ENCODE measurements around the gene HAO2. TPM values are rescaled to one million over a fixed set of nuclear protein-coding genes. Genes with fewer than 3 reads are reported as not detected.
"Not testable (repeated sequence)": the region's sequence is repeated elsewhere in the genome, so short reads cannot be mapped to it uniquely, and the experiment has no call there.

HAO2 gene
- total RNA-seq, 1 experiment from 2014 or later, result not detected

- Histone ChIP-seq H3K27ac (no peak overlapping the region), H3K27me3 (replicated peaks) (no peaks in the 10 kb centered on the region), H3K4me1 (replicated peaks) (peaks cover 22% of the 10 kb centered on the region), H3K4me3 (no peak overlapping the region), H3K36me3 (no peaks in the 10 kb centered on the region), H3K9me3 (replicated peaks) (no peaks in the 10 kb centered on the region)
- DNase-seq (ENCODE audit: low read depth in 1 of 2, low spot score in 2 of 2), result no peak
These were observed 6.8 kb downstream of the HAO2 start for GRCh38 chr1:119375366-119375765.

GRCh38 chr1:119376594-119376993 is 8.0 kb downstream of the HAO2 start:
- Histone ChIP-seq H3K27ac (no peak overlapping the region), H3K27me3 (replicated peaks) (no peaks in the 10 kb centered on the region), H3K9me3 (replicated peaks) (no peaks in the 10 kb centered on the region), H3K4me1 (replicated peaks) (peaks cover 22% of the 10 kb centered on the region), H3K4me3 (no peak overlapping the region), H3K36me3 (no peaks in the 10 kb centered on the region)
- DNase-seq (ENCODE audit: low read depth in 1 of 2, low spot score in 2 of 2), result no peak

- H3K4me1 ChIP-seq (replicated peaks), result peaks cover 22% of the 10 kb centered on the region
- H3K27me3 ChIP-seq (replicated peaks); DNase-seq (ENCODE audit: low read depth in 1 of 2, low spot score in 2 of 2); H3K9me3 ChIP-seq (replicated peaks); H3K4me3 ChIP-seq; H3K36me3 ChIP-seq; H3K27ac ChIP-seq: not testable (repeated sequence)
These were observed 9.0 kb downstream of the HAO2 start for GRCh38 chr1:119377594-119377993.

- Histone ChIP-seq H3K27ac (no peak overlapping the region), H3K4me1 (replicated peaks) (peaks cover 6% of the 10 kb centered on the region), H3K4me3 (no peak overlapping the region), H3K27me3 (replicated peaks) (no peaks in the 10 kb centered on the region), H3K9me3 (replicated peaks) (no peaks in the 10 kb centered on the region), H3K36me3 (no peaks in the 10 kb centered on the region)
- DNase-seq (ENCODE audit: low read depth in 1 of 2, low spot score in 2 of 2), result no peak
These were observed 10.5 kb downstream of the HAO2 start for GRCh38 chr1:119379117-119379516.

GRCh38 chr1:119380304-119380703 is 11.7 kb downstream of the HAO2 start:
- Histone ChIP-seq H3K4me3 (no peak overlapping the region), H3K4me1 (replicated peaks) (no peaks in the 10 kb centered on the region), H3K27me3 (replicated peaks) (no peaks in the 10 kb centered on the region), H3K27ac (no peak overlapping the region), H3K36me3 (no peaks in the 10 kb centered on the region), H3K9me3 (replicated peaks) (no peaks in the 10 kb centered on the region)
- no peak for DNase-seq (ENCODE audit: low read depth in 1 of 2, low spot score in 2 of 2)

- Histone ChIP-seq H3K27me3 (replicated peaks) (no peaks in the 10 kb centered on the region), H3K36me3 (no peaks in the 10 kb centered on the region), H3K4me1 (replicated peaks) (no peaks in the 10 kb centered on the region), H3K27ac (no peak overlapping the region), H3K4me3 (no peak overlapping the region), H3K9me3 (replicated peaks) (no peaks in the 10 kb centered on the region)
- no peak for DNase-seq (ENCODE audit: low read depth in 1 of 2, low spot score in 2 of 2)
These were observed 12.5 kb downstream of the HAO2 start for GRCh38 chr1:119380983-119381662.

GRCh38 chr1:119384591-119384990 is 16.0 kb downstream of the HAO2 start:
- Histone ChIP-seq H3K4me3 (no peak overlapping the region), H3K9me3 (replicated peaks) (no peaks in the 10 kb centered on the region), H3K36me3 (no peaks in the 10 kb centered on the region), H3K27me3 (replicated peaks) (no peaks in the 10 kb centered on the region), H3K27ac (no peak overlapping the region), H3K4me1 (replicated peaks) (no peaks in the 10 kb centered on the region)
- no peak for DNase-seq (ENCODE audit: low read depth in 1 of 2, low spot score in 2 of 2)

GRCh38 chr1:119385650-119386049 is 17.1 kb downstream of the HAO2 start:
- H3K36me3 ChIP-seq, result no peaks in the 10 kb centered on the region
- H3K27me3 ChIP-seq (replicated peaks), result no peaks in the 10 kb centered on the region

GRCh38 chr1:119387858-119388257 is 19.3 kb downstream of the HAO2 start:
- no peaks in the 10 kb centered on the region for H3K9me3 ChIP-seq (replicated peaks)
- no peaks in the 10 kb centered on the region for H3K4me1 ChIP-seq (replicated peaks)
- no peaks in the 10 kb centered on the region for H3K36me3 ChIP-seq
- H3K27ac ChIP-seq, result no peak overlapping the region
- DNase-seq (ENCODE audit: low read depth in 1 of 2, low spot score in 2 of 2), result no peak
- H3K4me3 ChIP-seq, result no peak overlapping the region
- H3K27me3 ChIP-seq (replicated peaks), result no peaks in the 10 kb centered on the region

More at GRCh38 chr1:119385650-119386049, 17.1 kb downstream of the HAO2 start:
- no peaks in the 10 kb centered on the region for H3K4me1 ChIP-seq (replicated peaks)
- H3K4me3 ChIP-seq, result no peak overlapping the region
- no peak overlapping the region for H3K27ac ChIP-seq
- H3K9me3 ChIP-seq (replicated peaks), result no peaks in the 10 kb centered on the region
- DNase-seq (ENCODE audit: low read depth in 1 of 2, low spot score in 2 of 2), result no peak

- H3K27me3 ChIP-seq (replicated peaks), result no peaks in the 10 kb centered on the region
These were observed 19.9 kb downstream of the HAO2 start for GRCh38 chr1:119388450-119388849.

GRCh38 chr1:119390526-119390925 is 21.9 kb downstream of the HAO2 start:
- Histone ChIP-seq H3K4me1 (replicated peaks) (no peaks in the 10 kb centered on the region), H3K4me3 (no peak overlapping the region), H3K9me3 (replicated peaks) (no peaks in the 10 kb centered on the region), H3K27me3 (replicated peaks) (no peaks in the 10 kb centered on the region), H3K36me3 (no peaks in the 10 kb centered on the region), H3K27ac (no peak overlapping the region)
- DNase-seq (ENCODE audit: low read depth in 1 of 2, low spot score in 2 of 2), result no peak

More at GRCh38 chr1:119388450-119388849, 19.9 kb downstream of the HAO2 start:
- H3K27ac ChIP-seq, result no peak overlapping the region
- DNase-seq (ENCODE audit: low read depth in 1 of 2, low spot score in 2 of 2), result no peak
- no peak overlapping the region for H3K4me3 ChIP-seq
- H3K9me3 ChIP-seq (replicated peaks), result no peaks in the 10 kb centered on the region
- no peaks in the 10 kb centered on the region for H3K36me3 ChIP-seq
- no peaks in the 10 kb centered on the region for H3K4me1 ChIP-seq (replicated peaks)

GRCh38 chr1:119391749-119392148 is 23.2 kb downstream of the HAO2 start:
- Histone ChIP-seq H3K4me3 (no peak overlapping the region), H3K36me3 (no peaks in the 10 kb centered on the region), H3K27ac (no peak overlapping the region), H3K9me3 (replicated peaks) (no peaks in the 10 kb centered on the region), H3K4me1 (replicated peaks) (no peaks in the 10 kb centered on the region), H3K27me3 (replicated peaks) (no peaks in the 10 kb centered on the region)
- DNase-seq (ENCODE audit: low read depth in 1 of 2, low spot score in 2 of 2), result no peak

- Histone ChIP-seq H3K27me3 (replicated peaks) (no peaks in the 10 kb centered on the region), H3K36me3 (no peaks in the 10 kb centered on the region), H3K4me1 (replicated peaks) (no peaks in the 10 kb centered on the region), H3K27ac (no peak overlapping the region), H3K4me3 (no peak overlapping the region), H3K9me3 (replicated peaks) (no peaks in the 10 kb centered on the region)
- no peak for DNase-seq (ENCODE audit: low read depth in 1 of 2, low spot score in 2 of 2)
These were observed 25.5 kb downstream of the HAO2 start for GRCh38 chr1:119394085-119394484.

- no peak overlapping the region for H3K27ac ChIP-seq
- no peaks in the 10 kb centered on the region for H3K36me3 ChIP-seq
- H3K27me3 ChIP-seq (replicated peaks), result no peaks in the 10 kb centered on the region
- no peaks in the 10 kb centered on the region for H3K4me1 ChIP-seq (replicated peaks)
- no peak for DNase-seq (ENCODE audit: low read depth in 1 of 2, low spot score in 2 of 2)
- no peaks in the 10 kb centered on the region for H3K9me3 ChIP-seq (replicated peaks)
- no peak overlapping the region for H3K4me3 ChIP-seq
These were observed 28.4 kb downstream of the HAO2 start for GRCh38 chr1:119396982-119397381.

GRCh38 chr1:119397986-119398385 is 29.4 kb downstream of the HAO2 start:
- Histone ChIP-seq H3K27ac (no peak overlapping the region), H3K27me3 (replicated peaks) (no peaks in the 10 kb centered on the region), H3K9me3 (replicated peaks) (no peaks in the 10 kb centered on the region), H3K4me3 (no peak overlapping the region), H3K4me1 (replicated peaks) (no peaks in the 10 kb centered on the region), H3K36me3 (no peaks in the 10 kb centered on the region)
- no peak for DNase-seq (ENCODE audit: low read depth in 1 of 2, low spot score in 2 of 2)

Data from SJSA1 (cell line).